SHP77 (cell line): Measurements from ENCODE around the gene AMT.

Experiments used
- DNase-seq, 2 experiments: peaks; one replicate each; lab custom pipeline; 2025; lab: John Stamatoyannopoulos, UW

AMT gene

GRCh38 chr3:49388289-49388820 lies 33.9 kb downstream of the AMT start:
- DNase-seq = no peak

DNA sequence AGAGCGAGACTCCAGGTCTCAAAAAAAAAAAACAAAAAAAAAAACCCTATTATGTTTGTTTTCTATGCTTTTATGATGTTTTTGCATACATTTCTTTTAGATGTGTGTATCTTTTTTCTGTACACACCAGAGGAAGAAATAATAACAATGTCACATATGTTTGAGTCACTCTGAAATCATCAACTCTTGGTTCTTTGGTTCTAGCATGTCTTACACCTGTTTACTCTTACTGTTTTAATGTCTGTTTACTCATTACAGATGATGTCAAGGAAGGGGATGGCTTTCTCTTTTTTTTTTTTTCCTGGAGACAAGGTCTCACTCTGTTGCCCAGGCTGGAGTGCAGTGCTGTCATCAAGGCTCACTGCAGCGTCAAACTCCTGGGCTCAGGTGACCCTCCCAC lies 34.6 kb downstream of the AMT start:
- DNase-seq = no peak

- no peak for DNase-seq
Measured at GRCh38 chr3:49386056-49386756, 36.1 kb downstream of the AMT start.

DNA sequence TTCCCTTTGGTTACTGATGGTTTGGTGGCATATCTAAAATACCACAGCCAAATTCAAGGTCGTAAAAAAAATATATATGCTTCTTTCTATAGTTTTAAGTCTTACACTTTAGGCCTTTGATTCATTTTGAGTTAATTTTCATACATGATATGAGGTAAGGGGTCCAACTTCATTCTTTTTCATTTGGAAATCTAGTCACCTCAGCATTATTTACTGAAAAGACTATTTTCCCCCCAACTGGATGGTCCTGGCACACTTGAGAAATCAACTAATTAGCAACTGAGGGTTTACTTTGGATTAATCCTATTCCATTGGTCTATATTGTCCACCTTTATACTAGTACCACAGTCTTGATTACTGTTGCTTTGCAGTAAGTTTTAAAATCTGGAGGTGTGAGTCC lies 36.7 kb downstream of the AMT start:
- DNase-seq = no peak

- no peak for DNase-seq
Measured at GRCh38 chr3:49383387-49383786, 38.9 kb downstream of the AMT start.

DNA sequence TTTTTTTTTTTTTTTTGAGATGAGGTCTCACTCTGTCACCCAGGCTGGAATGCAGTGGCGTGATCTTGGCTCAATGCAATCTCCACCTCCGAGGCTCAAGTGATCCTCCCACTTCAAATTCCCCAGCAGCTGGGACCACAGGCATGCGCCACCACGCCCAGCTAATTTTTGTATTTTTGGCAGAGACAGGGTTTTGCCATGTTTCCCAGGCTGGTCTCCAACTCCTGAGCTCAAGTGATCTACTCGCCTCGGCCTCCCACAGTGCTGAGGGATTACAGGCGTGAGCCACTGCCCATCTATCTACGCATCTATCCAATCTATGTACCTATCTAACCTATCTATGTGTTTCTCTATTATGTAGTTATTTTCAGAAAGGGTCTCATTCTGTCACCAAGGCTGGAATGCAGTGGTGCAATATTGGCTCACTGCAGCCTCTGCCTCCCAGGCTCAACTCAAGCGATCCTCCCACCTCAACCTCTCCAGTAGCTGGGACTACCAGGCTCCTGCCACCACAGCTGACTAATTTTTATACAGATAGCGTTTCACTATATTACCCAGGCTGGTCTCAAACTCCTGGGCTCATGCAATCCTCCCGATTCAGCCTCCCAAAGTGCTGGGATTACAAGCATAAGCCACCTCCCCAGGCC lies 43.9 kb downstream of the AMT start:
- no peak for DNase-seq

DNA sequence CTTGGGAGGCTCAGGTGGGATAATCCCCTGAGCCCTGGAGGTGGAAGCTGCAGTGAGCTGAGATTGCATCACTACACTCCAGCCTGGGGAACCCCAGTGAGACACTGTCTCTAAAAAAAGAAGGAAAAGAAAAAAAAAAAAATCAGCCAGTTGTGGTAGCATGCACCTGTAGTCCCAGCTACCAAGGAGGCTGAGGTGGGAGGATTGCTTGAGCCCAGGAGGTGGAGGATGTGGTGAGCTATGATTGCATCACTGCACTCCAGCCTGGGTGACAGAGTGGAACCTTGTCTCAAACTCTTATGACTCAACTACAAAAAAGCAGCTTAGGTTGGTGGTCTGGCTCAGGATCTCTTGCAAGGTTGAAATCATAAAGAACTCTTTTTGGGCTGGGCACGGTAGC lies 44.8 kb downstream of the AMT start:
- DNase-seq = no peak

GRCh38 chr3:49371946-49372345 lies 50.3 kb downstream of the AMT start:
- no peak for DNase-seq

GRCh38 chr3:49370585-49371290 lies 51.5 kb downstream of the AMT start:
- DNase-seq = no peak
